Measurements from ENCODE around the gene OPTN. TPM values are rescaled to one million over a fixed set of nuclear protein-coding genes. Genes with fewer than 3 reads are reported as not detected.

Gene OPTN
- polyA plus RNA-seq, 1 donor from 2014 or later: 38.2 TPM

GRCh38 chr10:13158401-13158800 is 58.4 kb downstream of the OPTN start:
- no peaks in the 10 kb centered on the region for H3F3A ChIP-seq (ENCODE audit: insufficient read depth, low read length, poor library complexity, severe bottlenecking)
- no peak overlapping the region for H3K27ac ChIP-seq (ENCODE audit: low read length)
- no peak for TF ChIP-seq EP300 (conservative IDR thresholded peaks at IDR 0.05; ENCODE audit: poor library complexity, severe bottlenecking)
- TF ChIP-seq MXI1 (conservative IDR thresholded peaks at IDR 0.05; ENCODE audit: poor library complexity, severe bottlenecking): no peak
- TF ChIP-seq TAF1 (IDR thresholded peaks at IDR 0.05; ENCODE audit: low read depth): no peak
- TF ChIP-seq POLR2AphosphoS5 (IDR thresholded peaks at IDR 0.05): no peak
- no peak for TF ChIP-seq CTCF (IDR thresholded peaks at IDR 0.05; ENCODE audit: poor library complexity, severe bottlenecking)
- TF ChIP-seq, protein P1, sequence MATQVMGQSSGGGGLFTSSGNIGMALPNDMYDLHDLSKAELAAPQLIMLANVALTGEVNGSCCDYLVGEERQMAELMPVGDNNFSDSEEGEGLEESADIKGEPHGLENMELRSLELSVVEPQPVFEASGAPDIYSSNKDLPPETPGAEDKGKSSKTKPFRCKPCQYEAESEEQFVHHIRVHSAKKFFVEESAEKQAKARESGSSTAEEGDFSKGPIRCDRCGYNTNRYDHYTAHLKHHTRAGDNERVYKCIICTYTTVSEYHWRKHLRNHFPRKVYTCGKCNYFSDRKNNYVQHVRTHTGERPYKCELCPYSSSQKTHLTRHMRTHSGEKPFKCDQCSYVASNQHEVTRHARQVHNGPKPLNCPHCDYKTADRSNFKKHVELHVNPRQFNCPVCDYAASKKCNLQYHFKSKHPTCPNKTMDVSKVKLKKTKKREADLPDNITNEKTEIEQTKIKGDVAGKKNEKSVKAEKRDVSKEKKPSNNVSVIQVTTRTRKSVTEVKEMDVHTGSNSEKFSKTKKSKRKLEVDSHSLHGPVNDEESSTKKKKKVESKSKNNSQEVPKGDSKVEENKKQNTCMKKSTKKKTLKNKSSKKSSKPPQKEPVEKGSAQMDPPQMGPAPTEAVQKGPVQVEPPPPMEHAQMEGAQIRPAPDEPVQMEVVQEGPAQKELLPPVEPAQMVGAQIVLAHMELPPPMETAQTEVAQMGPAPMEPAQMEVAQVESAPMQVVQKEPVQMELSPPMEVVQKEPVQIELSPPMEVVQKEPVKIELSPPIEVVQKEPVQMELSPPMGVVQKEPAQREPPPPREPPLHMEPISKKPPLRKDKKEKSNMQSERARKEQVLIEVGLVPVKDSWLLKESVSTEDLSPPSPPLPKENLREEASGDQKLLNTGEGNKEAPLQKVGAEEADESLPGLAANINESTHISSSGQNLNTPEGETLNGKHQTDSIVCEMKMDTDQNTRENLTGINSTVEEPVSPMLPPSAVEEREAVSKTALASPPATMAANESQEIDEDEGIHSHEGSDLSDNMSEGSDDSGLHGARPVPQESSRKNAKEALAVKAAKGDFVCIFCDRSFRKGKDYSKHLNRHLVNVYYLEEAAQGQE (IDR thresholded peaks at IDR 0.05; ENCODE audit: borderline replicate concordance): no peak
- no peak for TF ChIP-seq SMC3 (conservative IDR thresholded peaks at IDR 0.05; ENCODE audit: poor library complexity)
- TF ChIP-seq EZH2 (IDR thresholded peaks at IDR 0.05; ENCODE audit: borderline replicate concordance, insufficient read depth, low read length, poor library complexity, severe bottlenecking): no peak
- no peak for TF ChIP-seq RAD21 (conservative IDR thresholded peaks at IDR 0.05)
- H4K20me1 ChIP-seq (ENCODE audit: insufficient read depth): no peaks in the 10 kb centered on the region
- no peaks in the 10 kb centered on the region for H3K36me3 ChIP-seq (ENCODE audit: insufficient read depth, low read length)
- H3K79me2 ChIP-seq (replicated peaks; ENCODE audit: insufficient read depth, low read length): no peaks in the 10 kb centered on the region
- H3K27me3 ChIP-seq (ENCODE audit: insufficient read depth, low read depth, low read length): no peaks in the 10 kb centered on the region
- H2AFZ ChIP-seq (ENCODE audit: low read depth, low read length): no peak overlapping the region
- no peaks in the 10 kb centered on the region for H3K9me2 ChIP-seq (ENCODE audit: insufficient read depth, low read length)
- H3K9me3 ChIP-seq (ENCODE audit: low read length): no peaks in the 10 kb centered on the region
- H3K4me3 ChIP-seq (ENCODE audit: low read length): no peak overlapping the region
- no peak overlapping the region for H3K4me2 ChIP-seq (ENCODE audit: low read length)
- no peak overlapping the region for H3K9ac ChIP-seq (ENCODE audit: low read length)

DNA sequence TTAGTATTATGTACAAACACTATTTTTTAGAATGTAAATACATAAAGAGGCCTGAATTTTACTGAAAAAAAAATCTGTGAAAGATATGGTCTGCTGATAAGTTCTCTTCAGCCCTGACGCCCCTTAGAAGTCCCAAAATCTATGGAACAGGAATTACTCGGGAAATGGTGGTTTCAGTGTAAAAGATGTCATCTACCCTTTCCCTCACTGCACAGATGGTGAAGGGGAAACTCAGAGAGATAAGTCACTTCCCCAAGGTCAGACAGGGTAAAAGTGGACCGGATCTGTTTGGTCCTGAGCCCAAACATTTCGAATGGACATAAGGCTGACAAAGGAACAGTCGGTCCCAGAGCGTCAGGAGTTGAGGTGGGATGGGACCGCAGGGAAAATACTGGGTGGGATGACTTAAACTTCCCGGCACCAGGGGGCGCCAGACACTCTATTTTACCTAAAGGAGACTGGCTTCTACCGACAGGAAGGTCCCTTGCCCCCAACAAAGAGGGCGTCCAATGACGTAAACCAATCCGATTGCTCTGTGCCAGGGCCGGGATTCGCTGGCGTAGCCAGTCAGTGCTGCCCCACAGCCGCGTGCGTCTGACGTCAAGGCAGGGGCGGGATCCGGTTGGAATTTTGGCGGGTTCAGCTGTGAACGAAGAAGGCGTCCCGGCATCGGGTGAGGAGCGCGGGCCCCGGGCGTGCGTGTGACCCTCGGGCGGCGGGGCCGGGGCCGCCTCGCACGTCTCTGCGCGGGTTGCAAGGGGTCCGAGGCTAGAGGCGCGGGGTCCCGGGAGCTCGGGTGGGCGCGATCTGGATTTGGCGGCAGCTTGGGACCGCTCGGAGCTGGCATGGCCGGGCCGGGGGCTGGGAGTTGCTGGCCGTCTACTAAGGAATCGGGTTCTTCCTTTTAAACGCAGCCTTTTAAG is 61.2 kb downstream of the OPTN start, which contains the start of gene MCM10:
MCM10 (plus strand) TSS at position 625 of the 923 bp plus-strand sequence. CDS start 2,645 bp downstream, outside the sequence.
- Histone ChIP-seq H3K4me3 (ENCODE audit: low read length) (peak within 1 kb of the TSS; percentile 72), H3K27me3 (ENCODE audit: insufficient read depth, low read depth, low read length) (no peaks in the 10 kb centered on the region), H2AFZ (ENCODE audit: low read depth, low read length) (no peak within 1 kb of the TSS), H3K27ac (ENCODE audit: low read length) (no peak within 1 kb of the TSS), H3K9ac (ENCODE audit: low read length) (no peak within 1 kb of the TSS), H3K9me2 (ENCODE audit: insufficient read depth, low read length) (no peaks in the 10 kb centered on the region), H3K36me3 (ENCODE audit: insufficient read depth, low read length) (no peaks in the 10 kb centered on the region), H3K79me2 (replicated peaks; ENCODE audit: insufficient read depth, low read length) (no peaks in the 10 kb centered on the region), H3K9me3 (ENCODE audit: low read length) (no peaks in the 10 kb centered on the region), H3F3A (ENCODE audit: insufficient read depth, low read length, poor library complexity, severe bottlenecking) (no peaks in the 10 kb centered on the region), H4K20me1 (ENCODE audit: insufficient read depth) (no peaks in the 10 kb centered on the region), H3K4me2 (ENCODE audit: low read length) (peak within 1 kb of the TSS; percentile 68)
- TF ChIP-seq, protein P1 (IDR thresholded peaks at IDR 0.05; ENCODE audit: borderline replicate concordance): no peak
- TF ChIP-seq MXI1 (conservative IDR thresholded peaks at IDR 0.05; ENCODE audit: poor library complexity, severe bottlenecking) (peak; percentile 98), CTCF (IDR thresholded peaks at IDR 0.05; ENCODE audit: poor library complexity, severe bottlenecking) (peak; percentile 99), EP300 (conservative IDR thresholded peaks at IDR 0.05; ENCODE audit: poor library complexity, severe bottlenecking) (peak; percentile 47), SMC3 (conservative IDR thresholded peaks at IDR 0.05; ENCODE audit: poor library complexity) (peak; percentile 88), EZH2 (IDR thresholded peaks at IDR 0.05; ENCODE audit: borderline replicate concordance, insufficient read depth, low read length, poor library complexity, severe bottlenecking) (no peak), POLR2AphosphoS5 (IDR thresholded peaks at IDR 0.05) (no peak), RAD21 (conservative IDR thresholded peaks at IDR 0.05) (peak; percentile 91), TAF1 (IDR thresholded peaks at IDR 0.05; ENCODE audit: low read depth) (no peak)
